RPMI8226 (cell line): ENCODE data around the gene SLC16A4.
"Not testable (repeated sequence)": the region's sequence is repeated elsewhere in the genome, so short reads cannot be mapped to it uniquely, and the experiment has no call there.

Source experiments
- DNase-seq: peaks from one replicate; pipeline ENCODE4 v3.0.0-alpha.2; 2015

Gene SLC16A4

GRCh38 chr1:110407260-110408210, 16.7 kb upstream of the SLC16A4 start, which contains the start of gene LAMTOR5:
LAMTOR5 (minus strand) TSS chr1:110407694; CDS start chr1:110407620, 74 bp downstream.
- peak; percentile 91 for DNase-seq

- DNase-seq = not testable (repeated sequence)
Measured at GRCh38 chr1:110406407-110406806, 15.6 kb upstream of the SLC16A4 start.

GRCh38 chr1:110404401-110404800, 13.6 kb upstream of the SLC16A4 start:
- DNase-seq = no peak

- no peak for DNase-seq
Measured at GRCh38 chr1:110403805-110404204, 13.0 kb upstream of the SLC16A4 start.

GRCh38 chr1:110396259-110396958, 5.6 kb upstream of the SLC16A4 start:
- not testable (repeated sequence) for DNase-seq

- no peak for DNase-seq
Measured at GRCh38 chr1:110394493-110394820, 3.6 kb upstream of the SLC16A4 start.

GRCh38 chr1:110393691-110394492, 3.1 kb upstream of the SLC16A4 start:
- DNase-seq = no peak

- DNase-seq = no peak
Measured at GRCh38 chr1:110393286-110393685, 2.5 kb upstream of the SLC16A4 start.

- no peak for DNase-seq
Measured at GRCh38 chr1:110390096-110390495, 730 bp downstream of the SLC16A4 start.

- no peak for DNase-seq
Measured at GRCh38 chr1:110387048-110387754, 3.6 kb downstream of the SLC16A4 start.

GRCh38 chr1:110385369-110385768, 5.5 kb downstream of the SLC16A4 start:
- DNase-seq = no peak

- no peak for DNase-seq
Measured at GRCh38 chr1:110384581-110385321, 6.1 kb downstream of the SLC16A4 start.

GRCh38 chr1:110383251-110383990, 7.4 kb downstream of the SLC16A4 start:
- DNase-seq = no peak

- no peak for DNase-seq
Measured at GRCh38 chr1:110380672-110381283, 10.0 kb downstream of the SLC16A4 start.

- DNase-seq = no peak
Measured at GRCh38 chr1:110375490-110375889, 15.3 kb downstream of the SLC16A4 start.

- no peak for DNase-seq
Measured at GRCh38 chr1:110370827-110371226, 20.0 kb downstream of the SLC16A4 start.

GRCh38 chr1:110364221-110364620, 26.6 kb downstream of the SLC16A4 start:
- no peak for DNase-seq

GRCh38 chr1:110361856-110362255, 29.0 kb downstream of the SLC16A4 start:
- no peak for DNase-seq

- DNase-seq = no peak
Measured at GRCh38 chr1:110360431-110360830, 30.4 kb downstream of the SLC16A4 start.

- DNase-seq = no peak
Measured at GRCh38 chr1:110356379-110356778, 34.4 kb downstream of the SLC16A4 start.

GRCh38 chr1:110355321-110355720, 35.5 kb downstream of the SLC16A4 start:
- no peak for DNase-seq
